Measurements from ENCODE around the gene CKAP2L.
"Not testable (repeated sequence)": the region's sequence is repeated elsewhere in the genome, so short reads cannot be mapped to it uniquely, and the experiment has no call there.

The CKAP2L gene

GRCh38 chr2:112724591-112725525 is 39.6 kb downstream of the CKAP2L start:
- DNase-seq, result no peak

GRCh38 chr2:112723995-112724394 is 40.4 kb downstream of the CKAP2L start:
- no peak for DNase-seq

GRCh38 chr2:112723547-112723940 is 40.9 kb downstream of the CKAP2L start:
- DNase-seq, result no peak

- no peak for DNase-seq
These were observed 41.4 kb downstream of the CKAP2L start for GRCh38 chr2:112722816-112723546.

- DNase-seq, result no peak
These were observed 42.4 kb downstream of the CKAP2L start for GRCh38 chr2:112721819-112722522.

- no peak for DNase-seq
These were observed 43.6 kb downstream of the CKAP2L start, which contains the start of gene NT5DC4 for GRCh38 chr2:112720785-112721184. TSS of gene NT5DC4 (plus strand) at chr2:112721020. CDS start at chr2:112721080, 60 bp downstream.

- no peak for DNase-seq
These were observed 45.5 kb downstream of the CKAP2L start for GRCh38 chr2:112718863-112719370.

- not testable (repeated sequence) for DNase-seq
These were observed 47.5 kb downstream of the CKAP2L start for GRCh38 chr2:112716826-112717352.

- DNase-seq, result not testable (repeated sequence)
These were observed 48.3 kb downstream of the CKAP2L start for GRCh38 chr2:112716094-112716493.

- DNase-seq, result no peak
These were observed 49.4 kb downstream of the CKAP2L start for GRCh38 chr2:112714836-112715631.

- no peak for DNase-seq
These were observed 50.1 kb downstream of the CKAP2L start for GRCh38 chr2:112714331-112714730.

- no peak for DNase-seq
These were observed 50.5 kb downstream of the CKAP2L start for GRCh38 chr2:112713926-112714325.

GRCh38 chr2:112713585-112713925 is 50.9 kb downstream of the CKAP2L start:
- DNase-seq, result no peak

- peak; percentile 80 for DNase-seq
These were observed 51.4 kb downstream of the CKAP2L start for GRCh38 chr2:112712903-112713584.

- DNase-seq, result no peak
These were observed 51.9 kb downstream of the CKAP2L start for GRCh38 chr2:112712465-112712864.

- no peak for DNase-seq
These were observed 53.3 kb downstream of the CKAP2L start for GRCh38 chr2:112710956-112711750.

GRCh38 chr2:112709703-112710102 is 54.7 kb downstream of the CKAP2L start:
- DNase-seq, result no peak

- no peak for DNase-seq
These were observed 55.4 kb downstream of the CKAP2L start for GRCh38 chr2:112708968-112709367.

- peak; percentile 17 for DNase-seq
These were observed 57.5 kb downstream of the CKAP2L start for GRCh38 chr2:112706947-112707346.

- peak; percentile 75 for DNase-seq
These were observed 58.2 kb downstream of the CKAP2L start for GRCh38 chr2:112706170-112706664.
